HPDE6-E6E7 (cell line): Measurements from ENCODE around the gene FBRS.
"Not testable (repeated sequence)": the region's sequence is repeated elsewhere in the genome, so short reads cannot be mapped to it uniquely, and the experiment has no call there.

Experiments
- DNase-seq: peaks from one replicate; pipeline ENCODE4 v3.0.0; 2011; ENCODE audit warnings: missing footprints; ENCODE audit errors: extremely low spot score

The FBRS gene

GRCh38 chr16:30657866-30658730, at the start of gene FBRS:
FBRS (plus strand) TSS chr16:30658431; CDS start chr16:30659519, 1,088 bp downstream.
- peak; percentile 94 for DNase-seq

- peak; percentile 35 for DNase-seq
Observed at GRCh38 chr16:30609002-30609925, 49.0 kb upstream of the FBRS start.

GRCh38 chr16:30609926-30610839, 48.0 kb upstream of the FBRS start, which contains the start of gene ZNF689:
ZNF689 (minus strand) TSS chr16:30610389; CDS start chr16:30610041, 348 bp downstream.
- peak; percentile 85 for DNase-seq

- DNase-seq, result no peak
Observed at GRCh38 chr16:30615358-30616091, 42.7 kb upstream of the FBRS start.

GRCh38 chr16:30619202-30619601, 39.0 kb upstream of the FBRS start:
- no peak for DNase-seq

GRCh38 chr16:30619638-30620037, 38.6 kb upstream of the FBRS start:
- no peak for DNase-seq

GRCh38 chr16:30620169-30620568, 38.1 kb upstream of the FBRS start:
- DNase-seq, result no peak

GRCh38 chr16:30621765-30622164, 36.5 kb upstream of the FBRS start:
- DNase-seq, result no peak

GRCh38 chr16:30622455-30623032, 35.7 kb upstream of the FBRS start:
- no peak for DNase-seq

GRCh38 chr16:30623536-30624283, 34.5 kb upstream of the FBRS start:
- DNase-seq, result no peak

- no peak for DNase-seq
Observed at GRCh38 chr16:30626236-30626635, 32.0 kb upstream of the FBRS start.

- DNase-seq, result peak; percentile 64
Observed at GRCh38 chr16:30628628-30629540, 29.3 kb upstream of the FBRS start.

- not testable (repeated sequence) for DNase-seq
Observed at GRCh38 chr16:30632454-30632853, 25.8 kb upstream of the FBRS start.

GRCh38 chr16:30633526-30633925, 24.7 kb upstream of the FBRS start:
- DNase-seq, result no peak

GRCh38 chr16:30636599-30636998, 21.6 kb upstream of the FBRS start:
- no peak for DNase-seq

- not testable (repeated sequence) for DNase-seq
Observed at GRCh38 chr16:30637139-30637538, 21.1 kb upstream of the FBRS start.

GRCh38 chr16:30637944-30638343, 20.3 kb upstream of the FBRS start:
- DNase-seq, result peak; percentile 12

GRCh38 chr16:30641378-30641982, 16.8 kb upstream of the FBRS start:
- no peak for DNase-seq
